ENCODE results near the gene SH3GL1.

DNA sequence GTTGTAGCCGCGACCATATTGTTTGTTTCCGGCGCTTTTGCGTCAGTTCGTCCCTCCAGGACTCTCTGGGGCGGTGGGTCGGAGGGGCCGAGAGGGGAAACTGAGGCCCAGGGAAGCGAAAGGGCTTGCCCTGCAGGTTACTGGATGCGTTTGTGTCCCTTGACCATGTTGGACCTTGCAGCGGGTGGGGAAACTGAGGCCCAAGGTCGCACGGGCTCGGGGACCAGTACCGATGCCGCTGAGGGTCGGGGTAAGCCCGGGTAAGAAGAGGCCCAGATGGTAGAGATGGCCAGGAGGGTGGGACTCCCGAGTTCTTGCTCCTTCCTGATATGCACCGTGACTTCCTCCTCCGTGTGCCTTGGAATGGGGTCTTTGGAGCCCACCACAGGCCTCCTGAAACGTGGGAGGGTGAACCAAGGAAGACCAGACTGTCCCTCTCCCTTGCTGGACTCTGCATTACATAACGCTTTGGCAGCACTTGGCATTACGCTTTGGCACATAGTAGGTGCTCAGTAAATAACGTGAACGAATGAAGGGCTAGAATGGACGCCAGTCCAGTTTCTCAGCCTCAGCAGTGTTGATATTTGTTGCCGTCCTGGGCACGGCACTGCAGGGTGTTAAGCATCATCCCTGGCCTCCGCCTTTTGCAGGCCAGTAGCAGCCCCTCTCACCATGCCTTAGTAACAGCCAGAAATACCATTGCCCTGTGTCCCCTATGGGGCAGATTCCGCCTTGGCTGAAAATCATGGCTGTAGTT, 2.8 kb upstream of the SH3GL1 start:
- TF ChIP-seq, protein P1, sequence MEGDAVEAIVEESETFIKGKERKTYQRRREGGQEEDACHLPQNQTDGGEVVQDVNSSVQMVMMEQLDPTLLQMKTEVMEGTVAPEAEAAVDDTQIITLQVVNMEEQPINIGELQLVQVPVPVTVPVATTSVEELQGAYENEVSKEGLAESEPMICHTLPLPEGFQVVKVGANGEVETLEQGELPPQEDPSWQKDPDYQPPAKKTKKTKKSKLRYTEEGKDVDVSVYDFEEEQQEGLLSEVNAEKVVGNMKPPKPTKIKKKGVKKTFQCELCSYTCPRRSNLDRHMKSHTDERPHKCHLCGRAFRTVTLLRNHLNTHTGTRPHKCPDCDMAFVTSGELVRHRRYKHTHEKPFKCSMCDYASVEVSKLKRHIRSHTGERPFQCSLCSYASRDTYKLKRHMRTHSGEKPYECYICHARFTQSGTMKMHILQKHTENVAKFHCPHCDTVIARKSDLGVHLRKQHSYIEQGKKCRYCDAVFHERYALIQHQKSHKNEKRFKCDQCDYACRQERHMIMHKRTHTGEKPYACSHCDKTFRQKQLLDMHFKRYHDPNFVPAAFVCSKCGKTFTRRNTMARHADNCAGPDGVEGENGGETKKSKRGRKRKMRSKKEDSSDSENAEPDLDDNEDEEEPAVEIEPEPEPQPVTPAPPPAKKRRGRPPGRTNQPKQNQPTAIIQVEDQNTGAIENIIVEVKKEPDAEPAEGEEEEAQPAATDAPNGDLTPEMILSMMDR (IDR thresholded peaks at IDR 0.05; ENCODE audit: low read length): no peak
- TF ChIP-seq EZH2phosphoT487 (IDR thresholded peaks at IDR 0.05; ENCODE audit: low read length): no peak
